Choroid plexus epithelial cell (primary cell): Measurements from ENCODE around the gene CDADC1.

Experiments used
- DNase-seq: peaks from one replicate; pipeline ENCODE4 v3.0.0-alpha.2; 2010; ENCODE audit warnings: low read depth
- H3K4me3 ChIP-seq: 2 replicates; pipeline ENCODE4 v1.5.1; 2011; ENCODE audit warnings: low read depth, mild to moderate bottlenecking, control low read depth, low read length, moderate library complexity
- TF ChIP-seq, protein P1 (sequence below): conservative IDR thresholded peaks from 2 replicates; pipeline ENCODE4 v1.5.1; 2011; ENCODE audit warnings: low read depth, mild to moderate bottlenecking, control low read depth, inconsistent platforms, low read length, moderate library complexity

CDADC1 gene

DNA sequence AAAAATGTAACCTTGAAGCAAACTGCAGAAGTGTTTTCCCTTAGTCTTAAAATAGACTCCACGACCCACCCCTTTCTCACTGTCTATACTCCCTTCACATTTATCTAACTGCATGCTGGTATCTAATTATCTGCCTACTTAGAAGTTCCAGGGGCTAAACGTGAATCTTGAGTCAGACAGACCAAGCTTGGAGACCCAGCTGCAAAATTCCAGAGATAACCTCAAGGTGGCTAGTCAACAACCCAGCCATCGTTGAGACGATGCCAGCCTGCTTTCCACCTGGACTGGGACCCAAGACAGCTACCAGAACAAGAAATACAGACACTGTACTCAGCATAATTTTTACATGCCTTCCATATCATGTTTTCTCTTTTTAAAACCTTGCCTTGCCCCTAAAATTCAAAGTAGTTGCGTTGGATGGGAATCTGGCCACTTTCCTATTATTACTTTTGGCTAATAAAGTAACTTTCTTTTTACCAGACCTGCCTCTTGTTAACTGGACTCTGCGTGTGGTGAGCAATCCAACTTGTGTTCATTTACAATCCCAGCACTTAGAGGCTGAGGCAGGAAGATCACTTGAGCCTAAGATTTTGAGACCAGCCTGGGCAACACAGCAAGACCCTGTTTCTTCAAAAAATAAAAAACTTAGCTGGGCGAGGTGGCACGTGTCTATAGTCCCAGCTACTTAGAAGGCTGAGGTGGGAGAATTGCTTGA, 82.3 kb downstream of the CDADC1 start:
- TF ChIP-seq, protein P1, sequence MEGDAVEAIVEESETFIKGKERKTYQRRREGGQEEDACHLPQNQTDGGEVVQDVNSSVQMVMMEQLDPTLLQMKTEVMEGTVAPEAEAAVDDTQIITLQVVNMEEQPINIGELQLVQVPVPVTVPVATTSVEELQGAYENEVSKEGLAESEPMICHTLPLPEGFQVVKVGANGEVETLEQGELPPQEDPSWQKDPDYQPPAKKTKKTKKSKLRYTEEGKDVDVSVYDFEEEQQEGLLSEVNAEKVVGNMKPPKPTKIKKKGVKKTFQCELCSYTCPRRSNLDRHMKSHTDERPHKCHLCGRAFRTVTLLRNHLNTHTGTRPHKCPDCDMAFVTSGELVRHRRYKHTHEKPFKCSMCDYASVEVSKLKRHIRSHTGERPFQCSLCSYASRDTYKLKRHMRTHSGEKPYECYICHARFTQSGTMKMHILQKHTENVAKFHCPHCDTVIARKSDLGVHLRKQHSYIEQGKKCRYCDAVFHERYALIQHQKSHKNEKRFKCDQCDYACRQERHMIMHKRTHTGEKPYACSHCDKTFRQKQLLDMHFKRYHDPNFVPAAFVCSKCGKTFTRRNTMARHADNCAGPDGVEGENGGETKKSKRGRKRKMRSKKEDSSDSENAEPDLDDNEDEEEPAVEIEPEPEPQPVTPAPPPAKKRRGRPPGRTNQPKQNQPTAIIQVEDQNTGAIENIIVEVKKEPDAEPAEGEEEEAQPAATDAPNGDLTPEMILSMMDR = no peak
- no peak for DNase-seq
- H3K4me3 ChIP-seq = no peak overlapping the region

- DNase-seq = no peak
- no peak overlapping the region for H3K4me3 ChIP-seq
- TF ChIP-seq, protein P1 = no peak
Measured at GRCh38 chr13:49330546-49330864, 82.8 kb downstream of the CDADC1 start.

- no peak for DNase-seq
- TF ChIP-seq, protein P1 = no peak
- H3K4me3 ChIP-seq = no peak overlapping the region
Measured at GRCh38 chr13:49336655-49337054, 88.9 kb downstream of the CDADC1 start.

- no peak for DNase-seq
- no peak overlapping the region for H3K4me3 ChIP-seq
- TF ChIP-seq, protein P1 = no peak
Measured at GRCh38 chr13:49340161-49340560, 92.4 kb downstream of the CDADC1 start.

- no peak overlapping the region for H3K4me3 ChIP-seq
- DNase-seq = no peak
- TF ChIP-seq, protein P1 = no peak
Measured at GRCh38 chr13:49341517-49341916, 93.8 kb downstream of the CDADC1 start.

DNA sequence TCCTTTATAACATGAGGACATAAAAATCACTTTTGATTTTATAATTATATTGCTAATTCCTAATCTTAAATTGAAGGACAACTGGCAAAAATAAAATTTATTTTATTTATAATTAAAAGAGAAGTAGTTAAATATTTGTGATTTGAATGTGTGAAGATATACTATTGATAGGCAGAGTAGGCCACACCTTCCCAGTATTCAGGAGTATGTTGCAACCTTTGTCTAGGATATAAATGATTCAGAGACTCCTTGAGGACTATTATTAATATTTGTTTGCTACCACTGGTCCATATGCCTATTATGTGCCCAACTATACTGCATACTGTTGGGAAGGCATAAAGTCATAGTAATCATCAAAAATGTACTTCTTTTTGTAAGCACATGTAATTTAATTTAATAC, 94.2 kb downstream of the CDADC1 start:
- H3K4me3 ChIP-seq = no peak overlapping the region
- no peak for DNase-seq
- TF ChIP-seq, protein P1 = no peak

DNA sequence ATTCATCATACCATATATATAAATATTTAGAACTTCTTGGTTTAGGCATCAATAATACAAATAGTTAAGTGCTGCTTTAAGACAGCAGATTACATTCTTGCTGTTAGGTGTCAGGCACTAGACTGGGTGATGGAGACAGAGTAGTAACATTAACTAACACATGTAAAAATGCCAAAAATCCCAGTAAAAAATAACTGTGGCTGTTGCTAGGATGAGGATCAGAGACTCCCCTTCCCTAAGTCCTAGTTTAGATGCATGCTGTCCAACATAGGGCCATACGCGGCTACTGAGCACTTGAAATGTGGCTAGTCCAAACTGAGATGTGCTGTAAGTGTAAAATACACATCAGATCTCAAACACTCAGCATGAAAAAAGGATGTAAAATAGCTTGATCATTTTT, 94.7 kb downstream of the CDADC1 start:
- TF ChIP-seq, protein P1 = no peak
- DNase-seq = no peak
- no peak overlapping the region for H3K4me3 ChIP-seq
